Measurements from ENCODE around the gene FHIT.

The FHIT gene

GRCh38 chr3:60303160-60303559 is 948.1 kb downstream of the FHIT start:
- H3K4me3 ChIP-seq (ENCODE audit: low read length) = no peak overlapping the region
- H3K27ac ChIP-seq (ENCODE audit: low read length) = no peak overlapping the region
- H3K4me2 ChIP-seq (ENCODE audit: low read length) = no peak overlapping the region
- no peak overlapping the region for H3K9ac ChIP-seq (ENCODE audit: low read length)
- no peaks in the 10 kb centered on the region for H3K4me1 ChIP-seq (ENCODE audit: low read length)
- H3K9me3 ChIP-seq (ENCODE audit: insufficient read depth, low read length) = no peaks in the 10 kb centered on the region
- H2AFZ ChIP-seq (ENCODE audit: low read depth, low read length) = no peak overlapping the region
- no peaks in the 10 kb centered on the region for H3K79me2 ChIP-seq (ENCODE audit: low read length)
- H3K36me3 ChIP-seq (replicated peaks; ENCODE audit: low read depth, low read length) = no peaks in the 10 kb centered on the region
- TF ChIP-seq, protein P1, sequence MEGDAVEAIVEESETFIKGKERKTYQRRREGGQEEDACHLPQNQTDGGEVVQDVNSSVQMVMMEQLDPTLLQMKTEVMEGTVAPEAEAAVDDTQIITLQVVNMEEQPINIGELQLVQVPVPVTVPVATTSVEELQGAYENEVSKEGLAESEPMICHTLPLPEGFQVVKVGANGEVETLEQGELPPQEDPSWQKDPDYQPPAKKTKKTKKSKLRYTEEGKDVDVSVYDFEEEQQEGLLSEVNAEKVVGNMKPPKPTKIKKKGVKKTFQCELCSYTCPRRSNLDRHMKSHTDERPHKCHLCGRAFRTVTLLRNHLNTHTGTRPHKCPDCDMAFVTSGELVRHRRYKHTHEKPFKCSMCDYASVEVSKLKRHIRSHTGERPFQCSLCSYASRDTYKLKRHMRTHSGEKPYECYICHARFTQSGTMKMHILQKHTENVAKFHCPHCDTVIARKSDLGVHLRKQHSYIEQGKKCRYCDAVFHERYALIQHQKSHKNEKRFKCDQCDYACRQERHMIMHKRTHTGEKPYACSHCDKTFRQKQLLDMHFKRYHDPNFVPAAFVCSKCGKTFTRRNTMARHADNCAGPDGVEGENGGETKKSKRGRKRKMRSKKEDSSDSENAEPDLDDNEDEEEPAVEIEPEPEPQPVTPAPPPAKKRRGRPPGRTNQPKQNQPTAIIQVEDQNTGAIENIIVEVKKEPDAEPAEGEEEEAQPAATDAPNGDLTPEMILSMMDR (IDR thresholded peaks at IDR 0.05; ENCODE audit: low read depth, low read length) = no peak
- TF ChIP-seq EZH2phosphoT487 (IDR thresholded peaks at IDR 0.05; ENCODE audit: low read depth) = no peak
- no peaks in the 10 kb centered on the region for H3K27me3 ChIP-seq (ENCODE audit: low read depth, low read length)
- no peaks in the 10 kb centered on the region for H4K20me1 ChIP-seq (ENCODE audit: insufficient read depth, low read length)

DNA sequence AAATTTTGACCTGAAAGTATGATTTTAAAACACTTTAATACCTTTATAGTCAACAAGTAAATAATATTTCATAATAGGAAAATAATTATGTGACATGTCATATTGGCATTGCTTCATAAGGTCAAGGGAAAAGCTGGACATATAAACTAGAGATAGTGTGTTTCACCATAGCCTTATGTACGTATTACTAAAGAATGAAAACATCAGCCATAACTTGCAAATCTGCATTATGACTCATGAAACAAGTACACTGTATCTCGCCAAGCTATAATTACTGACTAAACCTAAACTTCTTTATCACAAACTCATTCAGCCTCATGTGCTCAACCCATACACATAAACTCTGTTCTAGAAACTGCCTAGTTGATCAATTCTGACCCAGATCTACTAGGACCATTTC is 950.1 kb downstream of the FHIT start:
- TF ChIP-seq, protein P1 (IDR thresholded peaks at IDR 0.05; ENCODE audit: low read depth, low read length) = no peak
- no peak for TF ChIP-seq EZH2phosphoT487 (IDR thresholded peaks at IDR 0.05; ENCODE audit: low read depth)
- Histone ChIP-seq H3K4me2 (ENCODE audit: low read length) (no peak overlapping the region), H3K27ac (ENCODE audit: low read length) (no peak overlapping the region), H3K36me3 (replicated peaks; ENCODE audit: low read depth, low read length) (no peaks in the 10 kb centered on the region), H3K79me2 (ENCODE audit: low read length) (no peaks in the 10 kb centered on the region), H3K4me3 (ENCODE audit: low read length) (no peak overlapping the region), H3K27me3 (ENCODE audit: low read depth, low read length) (no peaks in the 10 kb centered on the region), H3K9me3 (ENCODE audit: insufficient read depth, low read length) (no peaks in the 10 kb centered on the region), H4K20me1 (ENCODE audit: insufficient read depth, low read length) (no peaks in the 10 kb centered on the region), H3K9ac (ENCODE audit: low read length) (no peak overlapping the region), H2AFZ (ENCODE audit: low read depth, low read length) (no peak overlapping the region), H3K4me1 (ENCODE audit: low read length) (no peaks in the 10 kb centered on the region)

GRCh38 chr3:60298141-60298540 is 953.1 kb downstream of the FHIT start:
- Histone ChIP-seq H3K36me3 (replicated peaks; ENCODE audit: low read depth, low read length) (no peaks in the 10 kb centered on the region), H3K4me1 (ENCODE audit: low read length) (peaks cover 7% of the 10 kb centered on the region; the same call in 1 of the 2 replicates), H3K9ac (ENCODE audit: low read length) (no peak overlapping the region), H3K4me3 (ENCODE audit: low read length) (no peak overlapping the region), H2AFZ (ENCODE audit: low read depth, low read length) (no peak overlapping the region), H3K4me2 (ENCODE audit: low read length) (no peak overlapping the region), H3K27ac (ENCODE audit: low read length) (no peak overlapping the region), H3K27me3 (ENCODE audit: low read depth, low read length) (no peaks in the 10 kb centered on the region), H3K9me3 (ENCODE audit: insufficient read depth, low read length) (no peaks in the 10 kb centered on the region), H4K20me1 (ENCODE audit: insufficient read depth, low read length) (no peaks in the 10 kb centered on the region), H3K79me2 (ENCODE audit: low read length) (no peaks in the 10 kb centered on the region)
- TF ChIP-seq, protein P1 (IDR thresholded peaks at IDR 0.05; ENCODE audit: low read depth, low read length) = no peak
- no peak for TF ChIP-seq EZH2phosphoT487 (IDR thresholded peaks at IDR 0.05; ENCODE audit: low read depth)

- H2AFZ ChIP-seq (ENCODE audit: low read depth, low read length) = no peak overlapping the region
- H4K20me1 ChIP-seq (ENCODE audit: insufficient read depth, low read length) = no peaks in the 10 kb centered on the region
- H3K4me1 ChIP-seq (ENCODE audit: low read length) = peaks cover 7% of the 10 kb centered on the region; the same call in 1 of the 2 replicates
- no peaks in the 10 kb centered on the region for H3K36me3 ChIP-seq (replicated peaks; ENCODE audit: low read depth, low read length)
- H3K27ac ChIP-seq (ENCODE audit: low read length) = no peak overlapping the region
- H3K9me3 ChIP-seq (ENCODE audit: insufficient read depth, low read length) = no peaks in the 10 kb centered on the region
- H3K27me3 ChIP-seq (ENCODE audit: low read depth, low read length) = no peaks in the 10 kb centered on the region
- no peaks in the 10 kb centered on the region for H3K79me2 ChIP-seq (ENCODE audit: low read length)
- no peak overlapping the region for H3K4me2 ChIP-seq (ENCODE audit: low read length)
- H3K9ac ChIP-seq (ENCODE audit: low read length) = no peak overlapping the region
- TF ChIP-seq, protein P1 (IDR thresholded peaks at IDR 0.05; ENCODE audit: low read depth, low read length) = no peak
- TF ChIP-seq EZH2phosphoT487 (IDR thresholded peaks at IDR 0.05; ENCODE audit: low read depth) = no peak
- no peak overlapping the region for H3K4me3 ChIP-seq (ENCODE audit: low read length)
These were observed 957.1 kb downstream of the FHIT start for GRCh38 chr3:60294181-60294580.
